C4-2B (cell line): ENCODE data around the gene RRP36.

Source experiments
- CTCF ChIP-seq: fragments of 450-650 bp; conservative IDR thresholded peaks from 2 replicates; pipeline ENCODE4 v1.5.1; 2017; ENCODE audit warnings: mild to moderate bottlenecking
- ZFX ChIP-seq: fragments of 450-650 bp; IDR thresholded peaks from 2 replicates; pipeline ENCODE4 v1.6.1; 2017

GRCh38 chr6:42978839-42979522 is 42.4 kb upstream of the RRP36 start, which contains the start of gene PEX6:
- TF ChIP-seq CTCF (no peak), ZFX (peak; percentile 97)
